Upper lobe of right lung (tissue), 1 donor: Measurements from ENCODE around the gene CYB5D1. TPM values are rescaled to one million over a fixed set of nuclear protein-coding genes. Genes with fewer than 3 reads are reported as not detected.
"Not testable (repeated sequence)": the region's sequence is repeated elsewhere in the genome, so short reads cannot be mapped to it uniquely, and the experiment has no call there.

Experiments used
- ATAC-seq: fragments of 200-7000 bp; cut with Tn5 transposase; one replicate; pipeline ENCODE4 v1.9.1; 2020; ENCODE audit warnings: mild to moderate bottlenecking, moderate library complexity
- DNase-seq: peaks from one replicate; pipeline ENCODE4 v3.0.0-alpha.2; 2020
- H3K27ac ChIP-seq: fragments of 200-600 bp; one replicate; pipeline ENCODE4 v1.8.0; 2022
- H3K27me3 ChIP-seq: fragments of 200-600 bp; one replicate; pipeline ENCODE4 v1.8.0; 2022; ENCODE audit warnings: mild to moderate bottlenecking
- H3K36me3 ChIP-seq: fragments of 200-600 bp; one replicate; pipeline ENCODE4 v1.8.0; 2022
- H3K4me1 ChIP-seq: fragments of 200-600 bp; one replicate; pipeline ENCODE4 v1.8.0; 2022
- H3K4me3 ChIP-seq: fragments of 200-600 bp; one replicate; pipeline ENCODE4 v1.8.0; 2022; ENCODE audit warnings: mild to moderate bottlenecking
- H3K9me3 ChIP-seq: fragments of 200-600 bp; one replicate; pipeline ENCODE4 v1.8.0; 2022
- intact Hi-C: fragments of 100-400 bp; cut with DNase I; formaldehyde crosslinking; loops from one replicate; pipeline ENCODE4 v1.11.0; 2022
- total RNA-seq: library from RNA; stranded (reverse); fragmentation: NEBNext Ultra II Directional; extraction: Animal tissue kit (Norgen Biotek cat#: 25700); gene quantifications from one replicate; pipeline ENCODE4 v1.2.1, GENCODE V29; 2021
- TF ChIP-seq, protein P1 (sequence below): fragments of 200-600 bp; IDR thresholded peaks from one replicate; pipeline ENCODE4 v1.8.0; 2022; ENCODE audit warnings: antibody characterized with exemption
- donor health status: DM: no; HTN: yes; CAD: no; lungs with severe emphysema.

Gene CYB5D1
- total RNA-seq, 1 donor from 2014 or later = 7.2 TPM

DNA sequence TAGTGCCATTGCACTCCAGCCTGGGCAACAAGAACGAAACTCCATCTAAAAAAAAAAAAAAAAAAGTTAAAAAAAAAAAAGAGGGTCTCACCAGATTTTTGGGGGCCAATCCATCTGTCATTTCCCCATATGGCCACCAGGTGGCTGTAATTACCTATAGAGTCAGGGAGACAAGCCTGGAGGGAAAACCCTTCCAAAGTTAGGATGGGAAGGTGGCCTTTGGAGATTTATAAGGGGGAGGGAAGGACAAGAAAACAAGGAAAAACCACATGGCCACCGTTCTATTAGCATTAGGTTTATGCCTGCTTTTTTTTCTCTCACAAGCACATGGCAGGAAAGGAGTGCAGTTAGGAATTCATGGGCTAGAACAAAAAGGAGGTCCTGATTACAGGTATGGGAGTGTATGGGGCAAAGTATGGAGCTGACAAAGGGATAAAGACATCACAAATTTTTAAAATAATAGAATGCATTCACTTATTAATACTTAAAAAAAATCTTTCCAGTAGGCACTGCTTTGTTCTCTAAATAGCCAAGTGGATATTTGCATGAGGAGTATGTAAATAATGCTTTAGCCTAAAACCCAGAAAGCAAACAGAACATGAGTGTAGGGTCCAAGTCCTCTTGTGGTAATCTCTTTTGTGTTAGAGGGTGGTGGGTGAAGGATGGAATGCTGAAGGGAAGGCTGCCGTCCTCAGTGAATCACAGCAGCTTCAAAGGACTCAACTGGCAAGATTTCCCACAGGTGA, 5.1 kb downstream of the CYB5D1 start:
- ATAC-seq (no peak), DNase-seq (no peak)
- H3K4me3 ChIP-seq = no peak overlapping the region
- H3K4me1 ChIP-seq = peaks cover 22% of the 10 kb centered on the region
- H3K27ac ChIP-seq = no peak overlapping the region
- peaks cover 5% of the 10 kb centered on the region for H3K36me3 ChIP-seq
- H3K27me3 ChIP-seq = no peaks in the 10 kb centered on the region
- intact Hi-C loops = loop anchor here (5.0 kb wide), 1 partner anchor 129 kb away; no protein-coding TSS in a partner anchor
- TF ChIP-seq, protein P1, sequence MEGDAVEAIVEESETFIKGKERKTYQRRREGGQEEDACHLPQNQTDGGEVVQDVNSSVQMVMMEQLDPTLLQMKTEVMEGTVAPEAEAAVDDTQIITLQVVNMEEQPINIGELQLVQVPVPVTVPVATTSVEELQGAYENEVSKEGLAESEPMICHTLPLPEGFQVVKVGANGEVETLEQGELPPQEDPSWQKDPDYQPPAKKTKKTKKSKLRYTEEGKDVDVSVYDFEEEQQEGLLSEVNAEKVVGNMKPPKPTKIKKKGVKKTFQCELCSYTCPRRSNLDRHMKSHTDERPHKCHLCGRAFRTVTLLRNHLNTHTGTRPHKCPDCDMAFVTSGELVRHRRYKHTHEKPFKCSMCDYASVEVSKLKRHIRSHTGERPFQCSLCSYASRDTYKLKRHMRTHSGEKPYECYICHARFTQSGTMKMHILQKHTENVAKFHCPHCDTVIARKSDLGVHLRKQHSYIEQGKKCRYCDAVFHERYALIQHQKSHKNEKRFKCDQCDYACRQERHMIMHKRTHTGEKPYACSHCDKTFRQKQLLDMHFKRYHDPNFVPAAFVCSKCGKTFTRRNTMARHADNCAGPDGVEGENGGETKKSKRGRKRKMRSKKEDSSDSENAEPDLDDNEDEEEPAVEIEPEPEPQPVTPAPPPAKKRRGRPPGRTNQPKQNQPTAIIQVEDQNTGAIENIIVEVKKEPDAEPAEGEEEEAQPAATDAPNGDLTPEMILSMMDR = peak; percentile 85
- H3K9me3 ChIP-seq = no peaks in the 10 kb centered on the region

DNA sequence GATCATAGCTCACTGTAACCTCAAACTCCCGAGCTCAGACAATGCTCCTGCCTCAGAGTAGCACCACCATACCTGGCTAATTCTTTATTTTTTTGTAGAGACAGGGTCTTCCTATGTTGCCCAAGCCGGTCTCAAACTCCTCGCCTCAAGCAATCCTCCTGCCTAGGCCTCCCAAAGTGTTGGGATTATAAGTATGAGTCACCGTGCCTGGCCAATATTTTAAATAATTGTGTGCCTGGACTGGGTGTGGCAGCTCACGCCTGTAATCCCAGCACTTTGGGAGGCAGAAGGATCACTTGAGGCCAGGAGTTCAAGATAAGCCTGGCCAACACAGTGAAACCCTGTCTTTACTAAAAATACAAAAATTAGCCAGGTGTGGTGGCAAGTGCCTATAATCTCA, 6.6 kb downstream of the CYB5D1 start:
- not testable (repeated sequence) for H3K36me3 ChIP-seq, DNase-seq, H3K27ac ChIP-seq, ATAC-seq, H3K9me3 ChIP-seq, H3K27me3 ChIP-seq, H3K4me3 ChIP-seq
- H3K4me1 ChIP-seq = peaks cover 13% of the 10 kb centered on the region
- intact Hi-C loops = loop anchor here (5.0 kb wide), 1 partner anchor 128 kb away; no protein-coding TSS in a partner anchor

DNA sequence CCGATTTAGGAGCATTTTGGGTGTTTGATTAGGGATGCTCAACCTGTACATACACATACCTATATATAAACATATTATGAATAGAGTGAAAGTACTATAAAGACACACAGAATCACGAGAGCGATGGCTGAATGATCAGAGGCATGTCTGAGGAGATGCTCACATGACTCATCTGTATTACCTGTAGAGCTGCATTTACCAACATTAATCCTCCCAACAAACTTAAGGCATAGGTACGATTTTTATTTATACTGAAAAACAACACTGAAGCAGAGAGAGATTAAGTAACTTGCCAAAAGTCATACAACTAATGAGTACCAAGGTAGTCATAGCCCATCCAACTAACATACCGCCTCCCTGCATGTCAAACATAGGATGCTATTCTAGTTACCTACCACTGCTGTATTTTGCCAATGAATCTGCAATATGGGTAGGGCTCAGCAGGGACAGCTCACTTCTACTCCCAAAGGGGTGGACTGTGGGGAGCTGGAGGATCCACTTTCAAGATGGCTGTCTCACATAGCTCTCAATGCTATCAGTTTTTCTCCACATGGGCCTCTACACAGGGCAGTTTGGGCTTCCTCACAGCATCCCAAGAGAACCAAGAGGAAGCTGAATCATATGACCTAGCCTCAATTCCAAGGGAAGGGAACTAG, 7.3 kb downstream of the CYB5D1 start:
- Histone ChIP-seq H3K4me3 (no peak overlapping the region), H3K36me3 (peaks cover 5% of the 10 kb centered on the region), H3K4me1 (peaks cover 13% of the 10 kb centered on the region), H3K27ac (no peak overlapping the region), H3K27me3 (no peaks in the 10 kb centered on the region), H3K9me3 (no peaks in the 10 kb centered on the region)
- intact Hi-C loops = loop anchor here (5.0 kb wide), 1 partner anchor 127 kb away; no protein-coding TSS in a partner anchor
- DNase-seq (no peak), ATAC-seq (no peak)
- TF ChIP-seq, protein P1 = no peak

DNA sequence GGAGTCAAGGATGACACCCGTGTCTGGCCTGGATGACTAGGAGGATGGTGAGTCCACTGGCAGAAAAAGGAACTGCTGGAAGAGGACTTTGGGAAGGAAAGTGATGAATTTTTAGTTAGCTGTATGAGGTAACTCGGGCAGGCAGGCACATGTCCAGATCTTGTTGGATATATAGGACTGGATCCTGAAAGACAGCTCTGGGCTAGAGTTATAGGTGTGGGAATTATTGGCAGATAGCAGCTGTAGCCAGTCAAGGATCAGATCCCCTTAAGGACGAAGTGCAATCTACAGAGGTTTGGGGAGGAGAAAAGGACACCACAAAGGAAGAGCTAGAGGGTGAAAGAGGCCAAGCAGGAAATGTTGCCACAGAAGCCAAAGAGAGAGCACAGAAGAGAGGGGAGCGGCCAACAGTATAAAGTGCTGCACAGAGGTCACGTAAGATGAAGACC, 10.1 kb downstream of the CYB5D1 start:
- ATAC-seq (peak; percentile 50), DNase-seq (no peak)
- intact Hi-C loops = no loop called here
- peaks cover 10% of the 10 kb centered on the region for H3K4me1 ChIP-seq
- no peaks in the 10 kb centered on the region for H3K9me3 ChIP-seq
- TF ChIP-seq, protein P1 = no peak
- H3K4me3 ChIP-seq = no peak overlapping the region
- H3K27ac ChIP-seq = no peak overlapping the region
- peaks cover 6% of the 10 kb centered on the region for H3K36me3 ChIP-seq
- H3K27me3 ChIP-seq = no peaks in the 10 kb centered on the region

DNA sequence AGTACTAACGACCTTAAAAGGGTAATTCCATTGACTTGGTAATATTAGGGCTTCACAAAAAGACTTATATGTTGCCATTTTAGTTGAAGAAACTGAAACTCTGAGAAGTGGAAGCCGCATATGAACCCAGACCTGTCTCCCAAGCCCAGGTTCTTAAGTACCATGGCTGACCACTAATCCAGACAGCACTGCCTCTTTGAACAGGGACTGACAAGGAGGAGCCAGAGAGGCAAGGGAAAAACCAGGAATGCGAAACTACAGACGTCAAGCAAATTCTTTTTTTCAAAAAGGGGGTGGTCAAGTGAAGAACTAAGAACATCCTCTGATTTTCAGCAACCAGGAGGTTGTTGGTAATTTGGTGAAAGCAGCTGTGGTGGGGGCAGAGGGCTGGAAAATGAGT, 15.2 kb downstream of the CYB5D1 start:
- ATAC-seq = peak; percentile 45

More for the DNA sequence above, 15.2 kb downstream of the CYB5D1 start:
- Histone ChIP-seq H3K27ac (no peak overlapping the region), H3K36me3 (peaks cover 10% of the 10 kb centered on the region), H3K4me3 (no peak overlapping the region), H3K4me1 (no peaks in the 10 kb centered on the region), H3K9me3 (no peaks in the 10 kb centered on the region), H3K27me3 (no peaks in the 10 kb centered on the region)
- no peak for DNase-seq
- TF ChIP-seq, protein P1 = no peak
- intact Hi-C loops = no loop called here
